Bronchial epithelial cell (primary cell): ENCODE measurements around the gene OSBPL1A. TPM values are rescaled to one million over a fixed set of nuclear protein-coding genes. Genes with fewer than 3 reads are reported as not detected.
A peak's percentile ranks its signal among the peaks of the same experiment; 100 is the strongest.

Experiments used
- DNase-seq: peaks from one replicate; pipeline ENCODE4 v3.0.0-alpha.2; 2010; ENCODE audit warnings: low read depth
- FAIRE-seq: peaks from 2 replicates; lab custom pipeline; 2011; peaks lifted over from hg19 to GRCh38; lab: Jason Lieb, UNC
- H3K27me3 ChIP-seq: 2 replicates; pipeline ENCODE4 v1.5.1; 2011; ENCODE audit warnings: low read length; ENCODE audit not compliant: control insufficient read depth, insufficient read depth
- H3K36me3 ChIP-seq: 2 replicates; pipeline ENCODE4 v1.5.1; 2011; ENCODE audit warnings: low read length; ENCODE audit not compliant: control insufficient read depth, insufficient read depth
- H3K4me3 ChIP-seq: 2 replicates; pipeline ENCODE4 v1.5.1; 2011; ENCODE audit warnings: mild to moderate bottlenecking, low read depth, low read length, control low read depth
- CTCF ChIP-seq: IDR thresholded peaks from 2 replicates; pipeline ENCODE4 v1.5.1; 2011; ENCODE audit warnings: mild to moderate bottlenecking, moderate library complexity, low read length, control low read depth, inconsistent platforms; ENCODE audit not compliant: insufficient read depth, severe bottlenecking
- total RNA-seq: library from RNA; depleted of rRNA; stranded (reverse); fragments of >200 nt; gene quantifications from 2 replicates; pipeline ENCODE4 v1.2.1, GENCODE V29; 2014

Gene OSBPL1A
- total RNA-seq, 1 donor from 2014 or later, result 22.6 TPM

GRCh38 chr18:24198461-24198860 is 199.2 kb downstream of the OSBPL1A start:
- TF ChIP-seq CTCF, result no peak
- no peak for DNase-seq
- Histone ChIP-seq H3K4me3 (no peak overlapping the region), H3K27me3 (no peaks in the 10 kb centered on the region), H3K36me3 (no peaks in the 10 kb centered on the region)
- no peak for FAIRE-seq

GRCh38 chr18:24197412-24197811 is 200.2 kb downstream of the OSBPL1A start:
- TF ChIP-seq CTCF, result no peak
- Histone ChIP-seq H3K36me3 (no peaks in the 10 kb centered on the region), H3K4me3 (no peak overlapping the region), H3K27me3 (no peaks in the 10 kb centered on the region)
- DNase-seq (no peak), FAIRE-seq (no peak)

- peak; percentile 28 for FAIRE-seq
- Histone ChIP-seq H3K27me3 (no peaks in the 10 kb centered on the region), H3K4me3 (no peak overlapping the region), H3K36me3 (no peaks in the 10 kb centered on the region)
- DNase-seq, result no peak
- no peak for TF ChIP-seq CTCF
Measured at GRCh38 chr18:24196764-24197163, 200.9 kb downstream of the OSBPL1A start.

- no peak for TF ChIP-seq CTCF
- Histone ChIP-seq H3K27me3 (no peaks in the 10 kb centered on the region), H3K4me3 (no peak overlapping the region), H3K36me3 (no peaks in the 10 kb centered on the region)
- DNase-seq, result no peak
- no peak for FAIRE-seq
Measured at GRCh38 chr18:24195296-24196053, 202.1 kb downstream of the OSBPL1A start.

- Histone ChIP-seq H3K36me3 (no peaks in the 10 kb centered on the region), H3K4me3 (no peak overlapping the region), H3K27me3 (no peaks in the 10 kb centered on the region)
- TF ChIP-seq CTCF, result no peak
- DNase-seq (peak; percentile 38), FAIRE-seq (peak; percentile 40)
Measured at GRCh38 chr18:24190590-24190989, 207.0 kb downstream of the OSBPL1A start.
